ENCODE measurements around the gene OMP. TPM values are rescaled to one million over a fixed set of nuclear protein-coding genes. Genes with fewer than 3 reads are reported as not detected.
A peak's percentile ranks its signal among the peaks of the same experiment; 100 is the strongest.
"Not testable (repeated sequence)": the region's sequence is repeated elsewhere in the genome, so short reads cannot be mapped to it uniquely, and the experiment has no call there.

Gene OMP
- total RNA-seq, 6 experiments from 2014 or later = 1.0 to 4.2 (median 2.0) TPM; not detected in 1

- ATAC-seq (no peak), DNase-seq (no peak)
- Histone ChIP-seq H3K9me3 (no peaks in the 10 kb centered on the region), H3K4me1 (peaks cover 0 to 31% (median 15%) of the 10 kb centered on the region in 4 donors), H3K27ac (peak overlapping the region in 2 of 3 donors; percentile 74 to 84), H3K27me3 (no peaks in the 10 kb centered on the region), H3K36me3 (no peaks in the 10 kb centered on the region), H3K4me3 (no peak overlapping the region)
- no peak for TF ChIP-seq CTCF (IDR thresholded peaks at IDR 0.05)
- TF ChIP-seq POLR2A (IDR thresholded peaks at IDR 0.05) = no peak
- WGBS (ENCODE audit: insufficient coverage, low coverage, low lambda C conversion rate, missing lambda C conversion rate) = 95% methylated on average over 5 of the region's 5 CpGs
- intact Hi-C loops (cut with DNase I) = no loop called here
These were observed 42.8 kb upstream of the OMP start for GRCh38 chr11:77059806-77060205.

GRCh38 chr11:77060234-77060633, 42.4 kb upstream of the OMP start:
- Histone ChIP-seq H3K27ac (peak overlapping the region; percentile 1 to 84 (median 74)), H3K4me1 (peaks cover 0 to 35% (median 15%) of the 10 kb centered on the region in 4 donors), H3K36me3 (no peaks in the 10 kb centered on the region), H3K4me3 (no peak overlapping the region), H3K9me3 (no peaks in the 10 kb centered on the region), H3K27me3 (no peaks in the 10 kb centered on the region)
- WGBS (ENCODE audit: insufficient coverage, low coverage, low lambda C conversion rate, missing lambda C conversion rate) = 75% methylated on average over 4 of the region's 4 CpGs
- no peak for DNase-seq
- ATAC-seq = no peak
- intact Hi-C loops (cut with DNase I) = no loop called here
- TF ChIP-seq CTCF (IDR thresholded peaks at IDR 0.05) (no peak), POLR2A (IDR thresholded peaks at IDR 0.05) (no peak)

GRCh38 chr11:77061258-77061657, 41.4 kb upstream of the OMP start:
- WGBS (ENCODE audit: insufficient coverage, low coverage, low lambda C conversion rate, missing lambda C conversion rate) = 30% methylated on average over 4 of the region's 4 CpGs
- H3K9me3 ChIP-seq; H3K36me3 ChIP-seq; H3K27me3 ChIP-seq; intact Hi-C loops (cut with DNase I); H3K4me3 ChIP-seq: not testable (repeated sequence)
- DNase-seq = peak in 1 of 3 donors; percentile 50
- peak; percentile 54 to 72 (median 64) for ATAC-seq
- H3K27ac ChIP-seq = peak overlapping the region in 2 of 3 donors; percentile 74 to 84
- peaks cover 0 to 44% (median 16%) of the 10 kb centered on the region in 4 donors for H3K4me1 ChIP-seq

- intact Hi-C loops (cut with DNase I) = no loop called here
- DNase-seq = peak in 1 of 3 donors; percentile 43
- no peaks in the 10 kb centered on the region for H3K27me3 ChIP-seq
These were observed 39.7 kb upstream of the OMP start for GRCh38 chr11:77062924-77063323.

GRCh38 chr11:77063407-77063806, 39.2 kb upstream of the OMP start:
- Histone ChIP-seq H3K9me3 (no peaks in the 10 kb centered on the region), H3K36me3 (no peaks in the 10 kb centered on the region), H3K4me3 (no peak overlapping the region), H3K27me3 (no peaks in the 10 kb centered on the region), H3K4me1 (peaks cover 0 to 51% (median 16%) of the 10 kb centered on the region in 4 donors), H3K27ac (peak overlapping the region in 2 of 3 donors; percentile 98 to 99)
- no peak for TF ChIP-seq POLR2A (IDR thresholded peaks at IDR 0.05)
- TF ChIP-seq CTCF (IDR thresholded peaks at IDR 0.05) = no peak
- WGBS (ENCODE audit: insufficient coverage, low coverage, low lambda C conversion rate, missing lambda C conversion rate) = no CpG with 5 or more reads among the region's 1 CpG
- intact Hi-C loops (cut with DNase I) = no loop called here
- ATAC-seq (no peak), DNase-seq (peak in 1 of 3 donors; percentile 28)

More at GRCh38 chr11:77062924-77063323, 39.7 kb upstream of the OMP start:
- Histone ChIP-seq H3K4me3 (no peak overlapping the region), H3K4me1 (peaks cover 0 to 47% (median 15%) of the 10 kb centered on the region in 4 donors), H3K27ac (peak overlapping the region in 2 of 3 donors; percentile 98 to 99), H3K9me3 (no peaks in the 10 kb centered on the region), H3K36me3 (no peaks in the 10 kb centered on the region)
- TF ChIP-seq POLR2A (IDR thresholded peaks at IDR 0.05) (no peak), CTCF (IDR thresholded peaks at IDR 0.05) (peak in 3 of 4 donors; percentile 9 to 44 (median 29))
- ATAC-seq = no peak
